Measurements from ENCODE around the gene SNED1.

DNA sequence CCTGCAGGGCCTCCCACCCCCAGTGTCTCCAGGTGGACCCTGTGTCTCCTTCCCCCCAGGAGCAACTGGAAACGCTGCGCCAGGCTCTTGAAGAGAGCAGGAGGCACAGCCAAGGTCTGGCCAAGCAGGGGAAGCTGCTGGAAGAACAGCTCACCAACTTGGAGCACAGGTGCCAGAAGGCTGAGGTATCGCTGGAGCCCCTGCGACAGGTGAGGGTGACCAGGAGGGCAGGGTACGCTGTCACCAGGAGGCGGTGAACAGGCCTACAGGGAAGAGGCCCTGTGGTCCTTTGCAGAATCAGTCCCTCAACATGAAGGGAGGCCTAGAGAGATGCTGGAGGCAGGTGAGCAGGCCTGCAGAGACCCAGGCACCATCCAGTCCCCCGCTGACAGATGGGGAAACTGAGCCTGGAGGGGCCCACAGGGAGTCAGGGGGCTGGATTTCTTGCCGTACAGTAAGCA is 15.6 kb upstream of the SNED1 start:
- TF ChIP-seq, protein P1, sequence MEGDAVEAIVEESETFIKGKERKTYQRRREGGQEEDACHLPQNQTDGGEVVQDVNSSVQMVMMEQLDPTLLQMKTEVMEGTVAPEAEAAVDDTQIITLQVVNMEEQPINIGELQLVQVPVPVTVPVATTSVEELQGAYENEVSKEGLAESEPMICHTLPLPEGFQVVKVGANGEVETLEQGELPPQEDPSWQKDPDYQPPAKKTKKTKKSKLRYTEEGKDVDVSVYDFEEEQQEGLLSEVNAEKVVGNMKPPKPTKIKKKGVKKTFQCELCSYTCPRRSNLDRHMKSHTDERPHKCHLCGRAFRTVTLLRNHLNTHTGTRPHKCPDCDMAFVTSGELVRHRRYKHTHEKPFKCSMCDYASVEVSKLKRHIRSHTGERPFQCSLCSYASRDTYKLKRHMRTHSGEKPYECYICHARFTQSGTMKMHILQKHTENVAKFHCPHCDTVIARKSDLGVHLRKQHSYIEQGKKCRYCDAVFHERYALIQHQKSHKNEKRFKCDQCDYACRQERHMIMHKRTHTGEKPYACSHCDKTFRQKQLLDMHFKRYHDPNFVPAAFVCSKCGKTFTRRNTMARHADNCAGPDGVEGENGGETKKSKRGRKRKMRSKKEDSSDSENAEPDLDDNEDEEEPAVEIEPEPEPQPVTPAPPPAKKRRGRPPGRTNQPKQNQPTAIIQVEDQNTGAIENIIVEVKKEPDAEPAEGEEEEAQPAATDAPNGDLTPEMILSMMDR (IDR thresholded peaks at IDR 0.05): no peak
- no peak for TF ChIP-seq POLR2AphosphoS5 (IDR thresholded peaks at IDR 0.05)
- no peak for TF ChIP-seq POLR2A (IDR thresholded peaks at IDR 0.05)

All from breast epithelium (tissue), 3 donors.